Right atrium auricular region (tissue), 2 donors: ENCODE measurements around the gene BHLHE41. TPM values are rescaled to one million over a fixed set of nuclear protein-coding genes. Genes with fewer than 3 reads are reported as not detected.

Source experiments
- DNase-seq: peaks from one replicate; pipeline ENCODE4 v3.0.0-alpha.2; 2019; ENCODE audit warnings: low spot score
- H3K27ac ChIP-seq, 2 donors: fragments of 200-600 bp; sonication (generic); 1 replicate in 1 of 2; 2 replicates in 1 of 2; pipeline ENCODE4 v1.5.1; 2016 to 2019
- H3K27me3 ChIP-seq, 2 donors: fragments of 200-600 bp; sonication (generic); one replicate each; pipeline versions ENCODE4 v1.5.1 to v1.6.0; 2017 to 2019
- H3K36me3 ChIP-seq: fragments of 200-600 bp; sonication (generic); one replicate; pipeline ENCODE4 v1.5.1; 2016
- H3K4me1 ChIP-seq, 2 donors: fragments of 200-600 bp; sonication (generic); one replicate each; pipeline versions ENCODE4 v1.5.1 to v1.6.0; 2017 to 2019
- H3K4me3 ChIP-seq, 2 donors: fragments of 200-600 bp; sonication (generic); 1 replicate in 1 of 2; 2 replicates in 1 of 2; pipeline ENCODE4 v1.5.1; 2017 to 2019; ENCODE audit warnings: mild to moderate bottlenecking in 1 of 2, moderate library complexity in 1 of 2
- H3K9me3 ChIP-seq, 2 donors: fragments of 200-600 bp; sonication (generic); one replicate each; pipeline ENCODE4 v1.5.1; 2019
- total RNA-seq, 2 donors: library from RNA; depleted of rRNA; stranded (reverse); fragments of >200 nt; gene quantifications; one replicate each; pipeline ENCODE4 v1.1.0, GENCODE V29; 2016
- TF ChIP-seq, protein P1 (sequence below), 2 donors: fragments of 200-600 bp; sonication (generic); IDR thresholded peaks; one replicate each; pipeline ENCODE4 v1.5.1; 2019; ENCODE audit warnings: antibody characterized with exemption in 2 of 2

The BHLHE41 gene
- total RNA-seq, 2 donors from 2014 or later: 13.4 to 15.0 TPM

- Histone ChIP-seq H3K27me3 (no peaks in the 10 kb centered on the region), H3K27ac (peak overlapping the region; percentile 14 to 79), H3K4me3 (no peak overlapping the region), H3K4me1 (peaks cover 0 to 34% of the 10 kb centered on the region in 2 donors), H3K9me3 (no peaks in the 10 kb centered on the region), H3K36me3 (no peaks in the 10 kb centered on the region)
- TF ChIP-seq, protein P1, sequence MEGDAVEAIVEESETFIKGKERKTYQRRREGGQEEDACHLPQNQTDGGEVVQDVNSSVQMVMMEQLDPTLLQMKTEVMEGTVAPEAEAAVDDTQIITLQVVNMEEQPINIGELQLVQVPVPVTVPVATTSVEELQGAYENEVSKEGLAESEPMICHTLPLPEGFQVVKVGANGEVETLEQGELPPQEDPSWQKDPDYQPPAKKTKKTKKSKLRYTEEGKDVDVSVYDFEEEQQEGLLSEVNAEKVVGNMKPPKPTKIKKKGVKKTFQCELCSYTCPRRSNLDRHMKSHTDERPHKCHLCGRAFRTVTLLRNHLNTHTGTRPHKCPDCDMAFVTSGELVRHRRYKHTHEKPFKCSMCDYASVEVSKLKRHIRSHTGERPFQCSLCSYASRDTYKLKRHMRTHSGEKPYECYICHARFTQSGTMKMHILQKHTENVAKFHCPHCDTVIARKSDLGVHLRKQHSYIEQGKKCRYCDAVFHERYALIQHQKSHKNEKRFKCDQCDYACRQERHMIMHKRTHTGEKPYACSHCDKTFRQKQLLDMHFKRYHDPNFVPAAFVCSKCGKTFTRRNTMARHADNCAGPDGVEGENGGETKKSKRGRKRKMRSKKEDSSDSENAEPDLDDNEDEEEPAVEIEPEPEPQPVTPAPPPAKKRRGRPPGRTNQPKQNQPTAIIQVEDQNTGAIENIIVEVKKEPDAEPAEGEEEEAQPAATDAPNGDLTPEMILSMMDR (IDR thresholded peaks at IDR 0.05): no peak
- DNase-seq: no peak
Measured at GRCh38 chr12:26153421-26154154, 28.8 kb upstream of the BHLHE41 start.

- TF ChIP-seq, protein P1 (IDR thresholded peaks at IDR 0.05): no peak
- DNase-seq: no peak
- Histone ChIP-seq H3K27ac (peak overlapping the region; percentile 14 to 79), H3K27me3 (no peaks in the 10 kb centered on the region), H3K9me3 (no peaks in the 10 kb centered on the region), H3K36me3 (no peaks in the 10 kb centered on the region), H3K4me3 (no peak overlapping the region), H3K4me1 (peaks cover 0 to 34% of the 10 kb centered on the region in 2 donors)
Measured at GRCh38 chr12:26152507-26153102, 27.8 kb upstream of the BHLHE41 start.

- TF ChIP-seq, protein P1 (IDR thresholded peaks at IDR 0.05): no peak
- Histone ChIP-seq H3K27me3 (no peaks in the 10 kb centered on the region), H3K27ac (peak overlapping the region in 1 of 2 donors; percentile 44)
Measured at GRCh38 chr12:26150736-26151450, 26.1 kb upstream of the BHLHE41 start.

DNA sequence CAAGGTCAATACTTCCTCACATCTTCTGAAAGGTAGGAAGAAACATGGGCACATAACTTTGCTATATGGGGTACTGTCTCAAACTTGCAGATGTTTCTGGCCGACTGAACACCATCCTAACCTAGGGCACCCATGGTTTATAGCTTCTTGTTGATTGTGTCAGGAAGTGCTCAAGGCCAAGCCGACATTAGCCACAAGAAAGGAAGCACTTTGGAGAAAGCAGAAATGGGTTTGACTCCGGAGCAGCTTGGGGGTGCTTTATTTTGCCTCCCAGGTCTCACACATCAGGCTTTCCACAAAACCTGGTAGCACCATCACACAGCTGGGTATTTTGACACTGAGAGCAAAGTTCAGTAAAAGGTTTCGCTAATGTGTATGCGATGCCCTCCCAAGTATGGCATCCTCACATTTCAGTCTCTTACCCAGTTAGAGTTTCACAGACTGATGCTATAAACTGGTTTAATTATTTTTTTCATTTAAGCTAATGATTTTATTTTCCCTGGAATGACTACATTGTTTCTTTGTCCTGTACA is 25.2 kb upstream of the BHLHE41 start:
- Histone ChIP-seq H3K4me3 (no peak overlapping the region), H3K9me3 (no peaks in the 10 kb centered on the region), H3K27me3 (no peaks in the 10 kb centered on the region), H3K27ac (peak overlapping the region in 1 of 2 donors; percentile 44), H3K36me3 (no peaks in the 10 kb centered on the region), H3K4me1 (peaks cover 0 to 34% of the 10 kb centered on the region in 2 donors)
- no peak for DNase-seq
- TF ChIP-seq, protein P1 (IDR thresholded peaks at IDR 0.05): no peak

More at GRCh38 chr12:26150736-26151450, 26.1 kb upstream of the BHLHE41 start:
- no peaks in the 10 kb centered on the region for H3K36me3 ChIP-seq
- H3K9me3 ChIP-seq: no peaks in the 10 kb centered on the region
- no peak for DNase-seq
- peaks cover 0 to 34% of the 10 kb centered on the region in 2 donors for H3K4me1 ChIP-seq
- no peak overlapping the region for H3K4me3 ChIP-seq

GRCh38 chr12:26148291-26148690 is 23.5 kb upstream of the BHLHE41 start:
- no peak for DNase-seq
- Histone ChIP-seq H3K27ac (peak overlapping the region in 1 of 2 donors; percentile 53), H3K27me3 (no peaks in the 10 kb centered on the region), H3K9me3 (no peaks in the 10 kb centered on the region), H3K4me3 (no peak overlapping the region), H3K36me3 (no peaks in the 10 kb centered on the region), H3K4me1 (peaks cover 0 to 23% of the 10 kb centered on the region in 2 donors)
- TF ChIP-seq, protein P1 (IDR thresholded peaks at IDR 0.05): no peak
